Nucleus accumbens (tissue), 56 donors: Measurements from ENCODE around the gene GRAMD1C.
"Not testable (repeated sequence)": the region's sequence is repeated elsewhere in the genome, so short reads cannot be mapped to it uniquely, and the experiment has no call there.

ENCODE experiments used
- DNase-seq, 56 donors: peaks; one replicate each; lab custom pipeline; 2025; lab: John Stamatoyannopoulos, UW

Gene GRAMD1C

GRCh38 chr3:113838631-113839209, at the start of gene GRAMD1C:
GRAMD1C (plus strand) TSS chr3:113838788; CDS start chr3:113838910, 122 bp downstream.
- peak; percentile 26 to 91 (median 68) for DNase-seq

DNA sequence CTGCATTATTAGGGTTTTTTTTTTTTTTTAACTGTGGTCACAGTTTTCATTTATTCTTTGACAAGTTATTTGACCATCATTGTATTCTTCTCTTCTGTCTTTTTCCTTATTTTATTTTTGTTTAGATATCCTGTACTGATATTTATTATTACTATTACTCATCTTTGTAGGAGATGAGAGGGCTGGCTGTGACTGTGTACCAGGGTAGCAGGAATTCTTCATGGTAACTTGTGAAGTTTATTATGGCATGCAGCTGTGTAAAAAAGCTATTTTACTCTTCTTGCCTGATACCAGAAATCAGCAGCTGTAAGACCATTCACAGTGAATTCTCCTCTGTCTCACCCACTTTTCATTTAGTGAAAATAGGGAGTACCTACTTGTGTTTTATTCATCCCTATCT, 47.2 kb upstream of the GRAMD1C start:
- no peak for DNase-seq

DNA sequence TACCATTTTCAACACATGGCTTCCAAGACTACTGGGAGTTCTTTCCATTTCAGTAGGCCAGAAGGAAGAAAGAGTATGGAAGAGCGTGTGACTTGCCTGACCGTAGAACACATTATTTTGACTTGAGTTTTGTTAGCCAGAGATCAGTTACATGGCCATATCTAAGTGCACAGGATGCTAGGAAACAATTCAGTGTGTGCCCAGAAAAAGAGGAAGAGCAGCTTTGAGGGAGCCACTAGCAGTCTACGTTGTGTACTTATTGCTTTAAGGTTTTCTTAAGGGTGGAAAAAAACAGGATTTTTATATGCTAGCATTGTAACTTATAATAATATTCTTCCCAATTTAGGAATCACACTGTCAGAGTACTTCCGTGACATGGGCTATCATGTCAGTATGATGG, 44.1 kb upstream of the GRAMD1C start:
- no peak for DNase-seq

DNA sequence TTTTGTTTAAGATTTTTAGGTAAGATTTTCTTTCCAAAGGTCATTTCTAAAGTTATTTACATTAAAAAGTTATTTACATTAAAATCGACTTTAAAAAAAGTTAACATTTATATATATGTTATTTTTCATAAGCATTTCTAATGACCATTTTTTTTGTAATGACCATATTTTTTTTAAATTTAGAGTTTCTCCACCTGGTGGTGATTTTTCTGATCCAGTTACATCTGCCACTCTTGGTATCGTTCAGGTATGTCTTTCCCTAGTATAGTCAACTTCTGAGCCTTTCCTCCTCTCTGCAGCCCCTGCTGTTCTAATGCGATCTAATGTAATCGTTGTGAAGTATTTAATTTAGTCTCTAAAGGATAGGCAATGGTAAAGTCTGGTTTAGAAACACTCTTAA, 42.9 kb upstream of the GRAMD1C start:
- no peak for DNase-seq

DNA sequence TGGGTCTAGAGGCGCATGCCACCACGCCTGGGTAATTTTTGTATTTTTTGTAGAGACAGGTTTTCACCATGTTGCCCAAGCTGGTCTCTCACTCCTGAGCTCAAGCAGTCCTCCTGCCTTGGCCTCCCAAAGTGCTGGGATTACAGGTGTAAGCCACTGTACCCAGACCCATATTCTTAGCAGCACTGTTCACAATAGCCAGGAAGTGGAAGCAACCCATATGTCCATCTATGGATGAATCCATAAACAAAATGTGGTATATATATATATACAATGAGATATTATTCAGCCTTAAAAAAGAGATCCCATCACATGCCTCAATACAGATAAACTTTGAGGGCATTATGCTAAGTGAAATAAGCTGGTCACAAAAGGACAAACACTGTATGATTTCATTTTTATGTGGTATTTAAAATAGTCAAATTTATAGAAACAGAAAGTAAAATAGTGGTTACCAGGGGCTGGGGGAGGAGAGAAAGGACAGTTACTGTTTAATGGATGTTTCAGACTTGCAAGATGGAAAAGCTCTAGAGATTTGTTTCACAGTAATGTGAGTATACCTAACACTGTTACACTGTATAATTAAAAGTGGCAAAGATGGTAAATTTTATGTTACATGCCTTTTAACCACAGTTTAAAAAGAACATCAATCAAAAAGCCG, 35.7 kb upstream of the GRAMD1C start:
- DNase-seq: no peak

DNA sequence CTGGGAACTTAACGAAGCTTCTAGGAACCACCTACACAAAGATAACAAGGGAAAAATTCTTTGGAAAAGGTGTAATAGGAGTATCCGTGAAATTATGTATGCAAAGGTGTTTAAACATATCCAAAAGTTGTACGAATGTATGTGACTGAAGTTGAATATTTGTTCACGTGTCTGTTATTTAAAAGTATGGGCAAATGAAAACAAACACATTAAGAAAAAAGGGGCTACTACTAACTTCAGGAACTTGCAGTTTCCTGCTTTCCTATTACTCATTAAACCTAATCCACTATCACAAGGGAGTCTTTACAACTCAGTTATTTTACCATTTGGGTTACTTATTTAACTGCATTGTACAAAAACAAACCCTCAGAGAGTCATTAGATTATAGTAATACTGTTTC, 33.9 kb upstream of the GRAMD1C start:
- DNase-seq: no peak

- DNase-seq: no peak
Measured at GRCh38 chr3:113805249-113805648, 33.3 kb upstream of the GRAMD1C start.

- no peak for DNase-seq
Measured at GRCh38 chr3:113812854-113813253, 25.7 kb upstream of the GRAMD1C start.

DNA sequence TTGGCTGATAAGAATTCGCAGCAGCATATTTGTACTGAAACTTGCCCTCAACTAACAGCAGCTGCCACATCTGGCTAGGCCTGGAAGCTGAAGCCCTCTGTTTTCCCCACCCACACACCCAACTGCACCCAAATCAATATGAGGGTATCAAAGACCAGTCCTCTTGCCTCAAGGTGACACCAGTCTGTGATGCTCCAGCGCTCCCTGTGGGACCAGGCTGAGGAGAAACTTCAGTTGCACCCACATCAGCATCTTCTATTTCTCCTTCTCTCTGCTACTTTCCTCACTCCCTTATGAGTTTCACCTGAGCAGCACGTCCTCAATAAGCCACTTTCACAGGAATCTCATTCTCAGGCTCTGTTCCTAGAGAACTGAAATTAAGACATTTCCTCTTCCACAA, 18.7 kb upstream of the GRAMD1C start:
- DNase-seq: no peak

DNA sequence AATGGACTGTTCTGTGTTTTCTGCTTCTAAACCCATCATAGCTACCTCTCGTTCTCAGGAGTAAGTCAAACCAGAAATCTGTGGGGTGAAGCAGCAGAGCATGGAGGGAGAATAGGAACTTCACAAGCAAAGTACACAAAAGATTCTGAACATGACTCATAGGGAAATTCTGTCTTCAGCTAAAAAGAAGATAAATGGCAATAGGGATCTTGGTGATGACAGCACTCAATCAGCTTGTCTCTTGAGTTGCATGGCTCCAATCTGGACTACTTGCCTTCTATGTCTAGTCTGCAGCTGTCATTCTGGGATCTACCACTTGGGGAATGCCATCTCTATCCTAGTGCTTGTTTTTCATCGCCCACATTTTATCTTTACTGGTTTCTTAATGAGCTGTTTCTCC, 13.5 kb upstream of the GRAMD1C start:
- DNase-seq: no peak

DNA sequence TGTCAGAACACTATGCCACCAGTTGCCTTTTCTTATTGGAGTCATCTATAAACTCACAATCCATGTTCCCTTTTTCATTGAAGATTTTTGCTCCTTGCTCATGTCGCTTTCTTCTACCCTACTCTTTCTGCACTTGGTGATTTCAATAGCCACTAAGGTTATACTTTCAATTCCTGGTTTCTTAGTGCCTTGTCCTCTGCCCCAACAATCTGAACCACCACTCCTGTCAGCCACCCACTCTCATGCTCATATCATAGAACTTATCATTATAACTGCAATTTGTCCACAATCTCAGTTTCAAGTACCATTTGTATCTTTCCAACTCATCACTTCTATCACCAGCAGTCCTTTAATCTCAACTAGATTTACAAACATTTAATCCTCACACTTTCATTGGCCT, 10.0 kb upstream of the GRAMD1C start:
- DNase-seq: no peak

- DNase-seq: no peak
Measured at GRCh38 chr3:113829576-113830354, 8.8 kb upstream of the GRAMD1C start.

DNA sequence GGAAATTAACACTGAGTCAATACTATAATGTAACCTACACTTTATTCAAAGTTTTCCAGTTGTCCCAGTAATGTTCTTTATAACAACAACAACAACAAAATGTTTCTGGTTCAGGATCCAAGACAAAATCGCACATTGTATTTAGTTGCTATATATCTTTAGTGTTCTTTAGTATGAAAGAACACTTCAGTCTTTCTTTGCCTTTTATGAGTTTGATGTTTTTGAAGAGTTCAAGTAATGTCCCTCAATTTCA, 7.6 kb upstream of the GRAMD1C start:
- no peak for DNase-seq

DNA sequence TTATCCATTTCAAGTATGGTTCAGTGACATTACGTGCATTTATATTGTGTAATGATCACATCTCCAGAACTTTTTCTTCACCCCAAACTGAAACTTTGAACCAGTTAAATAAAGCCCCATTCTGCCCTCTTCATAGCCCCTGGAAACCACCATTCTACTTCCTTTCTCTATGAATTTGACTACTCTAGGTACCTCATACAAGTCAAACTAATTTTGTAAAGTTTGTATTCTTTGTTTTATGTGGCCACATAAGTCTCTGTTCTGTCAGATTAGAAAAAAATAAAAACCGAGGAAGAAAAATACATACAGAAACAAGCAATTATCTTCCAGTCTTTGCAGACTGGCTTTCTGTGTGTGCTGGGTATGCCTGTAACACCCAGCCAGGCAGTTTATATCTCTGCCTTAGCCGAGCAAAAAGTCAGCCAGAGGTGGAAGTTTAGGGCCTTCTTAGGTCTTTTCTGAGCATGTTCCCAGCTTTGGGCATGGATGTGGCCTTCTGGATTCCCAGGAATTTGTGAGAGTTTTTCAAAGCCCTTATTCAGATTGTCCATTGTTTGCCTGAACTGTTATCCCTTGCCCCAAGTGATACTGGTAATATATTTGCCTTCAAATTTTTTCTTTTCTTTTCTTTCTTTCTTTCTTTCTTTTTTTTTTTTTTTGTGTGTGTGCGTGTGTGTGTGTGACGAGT, 6.0 kb upstream of the GRAMD1C start:
- no peak for DNase-seq

GRCh38 chr3:113834983-113835382, 3.6 kb upstream of the GRAMD1C start:
- DNase-seq: no peak

GRCh38 chr3:113839551-113839950, 963 bp downstream of the GRAMD1C start:
- no peak for DNase-seq

DNA sequence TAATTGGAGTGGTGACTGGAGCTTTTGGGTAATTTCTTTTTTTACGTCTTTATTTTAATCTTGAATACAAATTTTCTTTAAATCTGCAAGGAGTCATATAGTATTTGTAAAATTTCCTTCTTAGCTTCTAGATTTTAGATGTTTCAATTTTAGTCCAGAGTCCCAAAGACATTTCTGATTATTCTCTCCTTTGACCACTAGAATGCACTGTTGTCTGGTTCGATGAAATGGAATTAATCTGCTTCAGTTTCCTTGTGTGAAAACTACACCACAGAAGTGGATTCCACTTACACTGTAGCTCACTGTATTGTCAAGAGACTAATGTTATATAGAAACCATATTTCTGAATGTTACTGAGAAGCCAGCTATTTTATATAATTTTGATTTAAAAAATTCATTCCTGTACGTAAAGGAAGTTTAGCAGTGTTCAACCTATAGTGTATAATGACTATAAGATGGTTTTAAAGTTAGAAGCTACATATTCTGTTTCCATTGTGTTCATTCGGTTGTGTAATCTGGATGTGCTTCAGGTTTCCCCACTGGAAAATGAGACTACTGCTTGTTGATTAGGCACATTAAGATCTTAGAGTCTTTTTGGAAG, 6.1 kb downstream of the GRAMD1C start:
- DNase-seq: no peak

DNA sequence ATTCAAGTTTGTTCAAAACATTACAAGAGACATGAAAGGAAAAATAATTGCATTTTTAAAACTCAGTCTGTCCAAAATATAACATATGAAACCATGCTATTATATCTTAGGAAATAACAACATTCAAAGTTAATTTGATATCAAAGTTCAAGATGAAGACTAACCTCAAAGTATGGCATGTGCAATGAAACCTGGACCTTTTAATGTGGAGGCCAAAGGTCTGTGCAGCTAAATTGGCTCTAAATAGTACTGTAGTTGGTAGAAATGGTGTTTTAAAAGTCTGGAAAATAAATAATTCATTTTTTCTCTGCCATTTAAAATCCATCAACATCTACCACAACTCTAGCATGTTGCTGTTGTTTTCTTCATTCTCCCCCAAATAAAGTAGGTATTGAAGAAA, 8.7 kb downstream of the GRAMD1C start:
- DNase-seq: no peak

- DNase-seq: no peak
Measured at GRCh38 chr3:113847664-113848461, 9.3 kb downstream of the GRAMD1C start.

GRCh38 chr3:113849071-113849470, 10.5 kb downstream of the GRAMD1C start:
- DNase-seq: not testable (repeated sequence)
